Omental fat pad (tissue), 4 donors: Measurements from ENCODE around the gene IPO4. TPM values are rescaled to one million over a fixed set of nuclear protein-coding genes. Genes with fewer than 3 reads are reported as not detected.

Experiments used
- ATAC-seq: fragments of 150-250 bp; one replicate; pipeline ENCODE4 v1.9.1; 2016; ENCODE audit warnings: mild to moderate bottlenecking, moderate library complexity; ENCODE audit not compliant: low FRiP score
- DNase-seq: peaks from one replicate; pipeline ENCODE4 v3.0.0-alpha.2; 2019; ENCODE audit warnings: low spot score
- CTCF ChIP-seq, 3 donors: fragments of 450-650 bp; IDR thresholded peaks; one replicate each; pipeline ENCODE4 v1.5.1; 2016 to 2017; ENCODE audit warnings: antibody characterized with exemption in 3 of 3, mild to moderate bottlenecking in 3 of 3, moderate library complexity in 2 of 3
- total RNA-seq, 4 donors: library from RNA; depleted of rRNA; stranded (reverse); fragments of >200 nt; gene quantifications; one replicate each; pipeline ENCODE4 v1.1.0, GENCODE V29; 2016

Gene IPO4
- total RNA-seq, 4 donors from 2014 or later = 24.1 to 108 (median 34.4) TPM

- DNase-seq (no peak), ATAC-seq (no peak)
- no peak for TF ChIP-seq CTCF (IDR thresholded peaks at IDR 0.05)
Observed at GRCh38 chr14:24187539-24187915, 1.1 kb downstream of the IPO4 start.

- no peak for TF ChIP-seq CTCF (IDR thresholded peaks at IDR 0.05)
- no peak for ATAC-seq
- DNase-seq = no peak
Observed at GRCh38 chr14:24186831-24187538, 1.6 kb downstream of the IPO4 start.

GRCh38 chr14:24185741-24186140 is 2.9 kb downstream of the IPO4 start:
- ATAC-seq (no peak), DNase-seq (no peak)
- TF ChIP-seq CTCF (IDR thresholded peaks at IDR 0.05) = no peak

GRCh38 chr14:24185026-24185425 is 3.6 kb downstream of the IPO4 start:
- no peak for DNase-seq
- no peak for ATAC-seq
- TF ChIP-seq CTCF (IDR thresholded peaks at IDR 0.05) = no peak

GRCh38 chr14:24184104-24184970 is 4.3 kb downstream of the IPO4 start:
- no peak for TF ChIP-seq CTCF (IDR thresholded peaks at IDR 0.05)
- no peak for DNase-seq
- ATAC-seq = no peak

GRCh38 chr14:24183014-24183481 is 5.6 kb downstream of the IPO4 start:
- no peak for DNase-seq
- ATAC-seq = no peak
- TF ChIP-seq CTCF (IDR thresholded peaks at IDR 0.05) = no peak
